Spleen (tissue), 11 donors: ENCODE results near the gene LRP1B. TPM values are rescaled to one million over a fixed set of nuclear protein-coding genes. Genes with fewer than 3 reads are reported as not detected.

Experiments
- DNase-seq: peaks from one replicate; pipeline ENCODE4 v3.0.0-alpha.2; 2020
- H3K27ac ChIP-seq, 8 donors: fragments of 200-600 bp; sonication (generic) in 7 of 8; 1 replicate in 4 of 8; 2 replicates in 4 of 8; pipeline versions ENCODE4 v1.5.0 to v1.8.0; 2016 to 2021; ENCODE audit warnings: inconsistent platforms in 4 of 8, mild to moderate bottlenecking in 4 of 8, moderate library complexity in 1 of 8
- H3K27me3 ChIP-seq, 7 donors: fragments of 200-600 bp; sonication (generic) in 6 of 7; replicated peaks in 1 of 7; 1 replicate in 4 of 7; 2 replicates in 3 of 7; pipeline versions ENCODE4 v1.5.0 to v1.8.0; 2016 to 2021; ENCODE audit warnings: inconsistent platforms in 3 of 7, mild to moderate bottlenecking in 1 of 7
- H3K36me3 ChIP-seq, 6 donors: fragments of 200-600 bp; sonication (generic) in 5 of 6; 1 replicate in 4 of 6; 2 replicates in 2 of 6; pipeline versions ENCODE4 v1.5.0 to v1.8.0; 2016 to 2021; ENCODE audit warnings: inconsistent platforms in 2 of 6
- H3K4me1 ChIP-seq, 6 donors: fragments of 200-600 bp; sonication (generic) in 5 of 6; 1 replicate in 3 of 6; 2 replicates in 3 of 6; pipeline versions ENCODE4 v1.5.0 to v1.8.0; 2016 to 2021; ENCODE audit warnings: inconsistent platforms in 3 of 6
- H3K4me3 ChIP-seq, 8 donors: fragments of 200-600 bp; sonication (generic) in 7 of 8; 1 replicate in 4 of 8; 2 replicates in 4 of 8; pipeline versions ENCODE4 v1.5.0 to v1.8.0; 2016 to 2021; ENCODE audit warnings: inconsistent platforms in 4 of 8, mild to moderate bottlenecking in 4 of 8, moderate library complexity in 2 of 8
- H3K9me3 ChIP-seq, 8 donors: fragments of 200-600 bp; sonication (generic) in 7 of 8; 1 replicate in 4 of 8; 2 replicates in 4 of 8; pipeline versions ENCODE4 v1.5.0 to v1.8.0; 2016 to 2021; ENCODE audit warnings: inconsistent platforms in 4 of 8
- POLR2A ChIP-seq, 3 donors: fragments of 450-650 bp; IDR thresholded peaks; one replicate each; pipeline ENCODE4 v1.5.1; 2017; ENCODE audit warnings: antibody characterized with exemption in 3 of 3, mild to moderate bottlenecking in 1 of 3
- POLR2AphosphoS5 ChIP-seq, 3 donors: sonication (generic); formaldehyde crosslinking; IDR thresholded peaks; one replicate each; pipeline ENCODE4 v1.5.1; 2017; ENCODE audit warnings: antibody characterized with exemption in 3 of 3
- WGBS, 5 donors: extraction: QIAGEN DNeasy Blood & Tissue Kit in 3 of 5; methylation state at CpG; one replicate each; pipeline versions ENCODE4 v1.1.5 to v1.1.7; 2013 to 2018; 5-methylcytosine and 5-hydroxymethylcytosine counted together
- intact Hi-C: fragments of 100-400 bp; cut with DNase I; formaldehyde crosslinking; loops from one replicate; pipeline ENCODE4 v1.15.0; 2023; ENCODE audit warnings: low total_unique reads
- polyA plus RNA-seq, 3 donors: library from polyadenylated mRNA; stranded (reverse); fragments of 200-250 nt; gene quantifications; one replicate each; pipeline ENCODE4 v1.2.1, GENCODE V29; 2013
- total RNA-seq, 7 donors: library from RNA; depleted of rRNA in 3 of 7; stranded (reverse); fragments of >200 nt in 3 of 7; fragmentation: NEBNext Ultra II Directional in 4 of 7; extraction: Animal tissue kit (Norgen Biotek cat#: 25700) in 4 of 7; gene quantifications; one replicate each; pipeline versions ENCODE4 v1.1.0 to v1.2.1, GENCODE V29; 2016 to 2021
- TF ChIP-seq, protein P1 (sequence below), 11 experiments: fragments of 200-600 bp in 7 of 11; fragments of 450-650 bp in 4 of 11; sonication (generic) in 4 of 11; IDR thresholded peaks in 8 of 11; conservative IDR thresholded peaks in 3 of 11; 1 replicate in 7 of 11; 2 replicates in 4 of 11; pipeline versions ENCODE4 v1.4.0 to v1.8.0; 2016 to 2021; ENCODE audit warnings: antibody characterized with exemption in 11 of 11, inconsistent platforms in 4 of 11, mild to moderate bottlenecking in 1 of 11
- donor health status: healthy with polysubstance abuse.
- donor health status: DM: no; HTN: no; CAD: no; lungs with moderate emphysema.
- donor health status: DM: no; HTN: no; CAD: no.
- donor health status: Bipolar disorder and iron deficiency.
- donor health status: healthy.
- donor health status: DM: no; HTN: no; CAD: no.
- donor health status: DM: yes; HTN: yes; CAD: no.

Gene LRP1B
- total and polyA plus RNA-seq, 10 donors, result 0.02 to 0.85 (median 0.08) TPM; not detected in 2

DNA sequence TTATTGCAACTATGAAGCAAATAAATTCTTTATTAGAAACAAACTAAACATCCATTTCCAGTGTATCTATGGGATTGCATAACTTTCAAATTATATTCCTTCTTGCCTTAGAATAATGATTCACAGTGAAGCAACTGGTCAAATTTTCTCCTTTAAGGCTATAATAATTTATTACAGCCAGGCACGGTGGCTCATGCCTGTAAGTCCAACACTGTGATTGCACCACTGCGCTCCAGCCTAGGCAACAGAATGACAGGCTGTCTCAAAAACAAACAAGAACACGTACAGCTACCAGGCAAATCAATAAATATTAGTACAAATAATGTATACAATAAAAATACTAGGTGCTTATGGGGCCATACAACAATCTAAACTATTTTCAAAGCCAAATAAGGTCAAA, 1416.2 kb downstream of the LRP1B start:
- DNase-seq, result no peak
- Histone ChIP-seq H3K4me3 (no peak overlapping the region), H3K27me3 (no peaks in the 10 kb centered on the region), H3K9me3 (no peaks in the 10 kb centered on the region), H3K27ac (no peak overlapping the region), H3K4me1 (no peaks in the 10 kb centered on the region), H3K36me3 (no peaks in the 10 kb centered on the region)
- WGBS, 5 donors, result 70 to 89% (median 80%) methylated on average over 3 of the region's 3 CpGs
- TF ChIP-seq POLR2AphosphoS5 (IDR thresholded peaks at IDR 0.05) (no peak), POLR2A (IDR thresholded peaks at IDR 0.05) (no peak)
- TF ChIP-seq, protein P1, sequence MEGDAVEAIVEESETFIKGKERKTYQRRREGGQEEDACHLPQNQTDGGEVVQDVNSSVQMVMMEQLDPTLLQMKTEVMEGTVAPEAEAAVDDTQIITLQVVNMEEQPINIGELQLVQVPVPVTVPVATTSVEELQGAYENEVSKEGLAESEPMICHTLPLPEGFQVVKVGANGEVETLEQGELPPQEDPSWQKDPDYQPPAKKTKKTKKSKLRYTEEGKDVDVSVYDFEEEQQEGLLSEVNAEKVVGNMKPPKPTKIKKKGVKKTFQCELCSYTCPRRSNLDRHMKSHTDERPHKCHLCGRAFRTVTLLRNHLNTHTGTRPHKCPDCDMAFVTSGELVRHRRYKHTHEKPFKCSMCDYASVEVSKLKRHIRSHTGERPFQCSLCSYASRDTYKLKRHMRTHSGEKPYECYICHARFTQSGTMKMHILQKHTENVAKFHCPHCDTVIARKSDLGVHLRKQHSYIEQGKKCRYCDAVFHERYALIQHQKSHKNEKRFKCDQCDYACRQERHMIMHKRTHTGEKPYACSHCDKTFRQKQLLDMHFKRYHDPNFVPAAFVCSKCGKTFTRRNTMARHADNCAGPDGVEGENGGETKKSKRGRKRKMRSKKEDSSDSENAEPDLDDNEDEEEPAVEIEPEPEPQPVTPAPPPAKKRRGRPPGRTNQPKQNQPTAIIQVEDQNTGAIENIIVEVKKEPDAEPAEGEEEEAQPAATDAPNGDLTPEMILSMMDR (IDR thresholded peaks at IDR 0.05 in 8 of 11, conservative IDR thresholded peaks at IDR 0.05 in 3 of 11), result no peak
- intact Hi-C loops, result no loop called here

DNA sequence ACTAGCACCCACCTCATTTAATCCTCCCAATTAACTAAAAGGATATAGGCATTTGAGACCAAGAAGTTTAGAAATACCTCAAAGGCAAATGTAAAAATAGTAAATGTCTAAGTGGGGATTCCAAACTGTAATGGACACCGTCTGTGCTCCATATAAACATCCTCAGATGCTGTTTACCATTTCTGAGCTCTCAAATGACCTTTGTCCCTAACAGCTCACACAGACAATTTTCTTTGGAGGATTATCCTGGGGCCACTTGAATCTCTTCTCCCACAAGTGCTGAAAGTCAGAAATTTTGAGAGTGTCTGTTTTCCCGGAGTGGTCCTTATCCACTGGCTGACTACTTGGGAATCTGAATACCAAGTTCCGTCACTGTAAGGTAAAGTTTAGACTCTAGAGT, 1418.9 kb downstream of the LRP1B start:
- no peaks in the 10 kb centered on the region for H3K4me1 ChIP-seq
- no peak overlapping the region for H3K4me3 ChIP-seq
- no peaks in the 10 kb centered on the region for H3K36me3 ChIP-seq
- no peaks in the 10 kb centered on the region for H3K9me3 ChIP-seq
- H3K27me3 ChIP-seq, result no peaks in the 10 kb centered on the region
- intact Hi-C loops, result no loop called here
- no peak for TF ChIP-seq POLR2A (IDR thresholded peaks at IDR 0.05)
- no peak for TF ChIP-seq POLR2AphosphoS5 (IDR thresholded peaks at IDR 0.05)
- TF ChIP-seq, protein P1 (IDR thresholded peaks at IDR 0.05 in 8 of 11, conservative IDR thresholded peaks at IDR 0.05 in 3 of 11), result no peak
- no peak overlapping the region for H3K27ac ChIP-seq
- WGBS, 5 donors, result 70 to 87% (median 79%) methylated on average over 3 of the region's 3 CpGs
- no peak for DNase-seq

DNA sequence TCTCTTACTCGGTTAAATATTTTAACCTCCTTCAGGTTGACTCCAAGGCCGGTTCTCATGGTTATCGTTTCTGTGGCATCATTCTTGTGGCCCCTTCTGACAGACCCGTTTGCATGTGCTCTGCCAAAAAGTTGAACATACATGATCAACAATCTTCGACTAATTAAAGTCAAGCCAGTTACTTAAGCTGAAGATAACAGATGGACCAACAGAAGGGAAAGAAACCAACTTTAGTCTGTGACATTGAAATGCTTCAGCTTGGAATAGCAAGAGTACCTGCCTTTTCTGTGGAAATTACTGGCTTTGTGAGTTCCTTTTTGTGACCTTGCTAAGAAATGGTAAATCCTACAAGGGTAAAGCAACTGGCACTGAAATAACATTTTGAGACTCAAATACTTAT, 1429.1 kb downstream of the LRP1B start:
- no peaks in the 10 kb centered on the region for H3K27me3 ChIP-seq
- no peak for DNase-seq
- no peaks in the 10 kb centered on the region for H3K36me3 ChIP-seq
- no peak overlapping the region for H3K4me3 ChIP-seq
- no peak for TF ChIP-seq POLR2A (IDR thresholded peaks at IDR 0.05)
- TF ChIP-seq, protein P1 (IDR thresholded peaks at IDR 0.05 in 8 of 11, conservative IDR thresholded peaks at IDR 0.05 in 3 of 11), result no peak
- no peak for TF ChIP-seq POLR2AphosphoS5 (IDR thresholded peaks at IDR 0.05)
- H3K27ac ChIP-seq, result no peak overlapping the region
- 84 to 93% (median 86%) methylated on average over 5 of the region's 5 CpGs for WGBS, 5 donors
- H3K9me3 ChIP-seq, result no peaks in the 10 kb centered on the region
- H3K4me1 ChIP-seq, result no peaks in the 10 kb centered on the region
- intact Hi-C loops, result no loop called here

DNA sequence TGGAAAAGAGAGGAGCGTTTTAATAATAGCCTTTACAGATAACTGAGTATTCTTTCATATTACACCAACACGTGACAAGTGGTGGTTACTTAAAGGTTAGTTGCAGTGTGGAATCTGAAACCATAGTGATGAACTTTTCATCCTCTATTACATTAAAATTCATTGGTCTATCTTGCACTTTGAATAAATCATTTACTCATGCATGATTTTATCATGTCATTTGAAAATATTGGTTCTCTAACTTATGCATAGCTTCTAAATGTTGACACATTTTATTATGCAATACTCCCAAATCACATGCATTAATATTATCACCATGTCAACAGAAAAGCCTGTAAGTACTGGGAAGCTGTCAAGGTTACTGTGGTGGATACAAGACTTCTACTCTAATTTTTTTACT, 1432.2 kb downstream of the LRP1B start:
- TF ChIP-seq POLR2AphosphoS5 (IDR thresholded peaks at IDR 0.05) (no peak), POLR2A (IDR thresholded peaks at IDR 0.05) (no peak)
- TF ChIP-seq, protein P1 (IDR thresholded peaks at IDR 0.05 in 8 of 11, conservative IDR thresholded peaks at IDR 0.05 in 3 of 11), result no peak
- intact Hi-C loops, result no loop called here

More for the DNA sequence above, 1432.2 kb downstream of the LRP1B start:
- H3K27ac ChIP-seq, result no peak overlapping the region
- no peak for DNase-seq
- no peaks in the 10 kb centered on the region for H3K36me3 ChIP-seq
- no peaks in the 10 kb centered on the region for H3K27me3 ChIP-seq
- H3K4me1 ChIP-seq, result no peaks in the 10 kb centered on the region
- no peak overlapping the region for H3K4me3 ChIP-seq
- no peaks in the 10 kb centered on the region for H3K9me3 ChIP-seq
- WGBS, 5 donors, result 76 to 87% (median 80%) methylated on average over 2 of the region's 2 CpGs
